GM21576 (cell line): Measurements from ENCODE around the gene TRPT1.

Source experiments
- ATAC-seq: cut with Tn5 transposase; IDR thresholded peaks from one replicate; pipeline ENCODE4 v1.9.1; 2021; ENCODE audit warnings: mild to moderate bottlenecking, moderate library complexity; ENCODE audit not compliant: unreplicated experiment

TRPT1 gene

GRCh38 chr11:64231546-64231945 is 5.6 kb upstream of the TRPT1 start:
- no peak for ATAC-seq

GRCh38 chr11:64230985-64231365 is 5.0 kb upstream of the TRPT1 start:
- ATAC-seq: no peak

- peak; percentile 44 for ATAC-seq
Observed at GRCh38 chr11:64230171-64230984, 4.4 kb upstream of the TRPT1 start, which contains the start of gene DNAJC4. TSS of gene DNAJC4 (plus strand) at chr11:64230548. CDS start at chr11:64230855, 307 bp downstream.

GRCh38 chr11:64229744-64230170 is 3.8 kb upstream of the TRPT1 start:
- ATAC-seq: no peak

- no peak for ATAC-seq
Observed at GRCh38 chr11:64229090-64229743, 3.2 kb upstream of the TRPT1 start.

GRCh38 chr11:64227405-64227956 is 1.5 kb upstream of the TRPT1 start:
- ATAC-seq: no peak

GRCh38 chr11:64226507-64227051 is 593 bp upstream of the TRPT1 start:
- ATAC-seq: no peak

GRCh38 chr11:64224891-64225607 is 937 bp downstream of the TRPT1 start:
- ATAC-seq: no peak

GRCh38 chr11:64224151-64224890 is 1.7 kb downstream of the TRPT1 start:
- ATAC-seq: no peak

- ATAC-seq: no peak
Observed at GRCh38 chr11:64223001-64223651, 2.9 kb downstream of the TRPT1 start.

GRCh38 chr11:64222651-64223000 is 3.4 kb downstream of the TRPT1 start:
- no peak for ATAC-seq

- ATAC-seq: no peak
Observed at GRCh38 chr11:64220798-64221197, 5.2 kb downstream of the TRPT1 start.

- no peak for ATAC-seq
Observed at GRCh38 chr11:64220271-64220670, 5.7 kb downstream of the TRPT1 start.

- ATAC-seq: no peak
Observed at GRCh38 chr11:64219755-64220154, 6.2 kb downstream of the TRPT1 start.

GRCh38 chr11:64219354-64219684 is 6.7 kb downstream of the TRPT1 start:
- ATAC-seq: no peak

- no peak for ATAC-seq
Observed at GRCh38 chr11:64218628-64219353, 7.2 kb downstream of the TRPT1 start.

- ATAC-seq: no peak
Observed at GRCh38 chr11:64216879-64217278, 9.1 kb downstream of the TRPT1 start.

GRCh38 chr11:64211181-64211872 is 14.7 kb downstream of the TRPT1 start:
- ATAC-seq: no peak
